GM12873 (cell line): ENCODE measurements around the gene SATB2.

ENCODE experiments used
- TF ChIP-seq, protein P1 (sequence below): IDR thresholded peaks from 2 replicates; pipeline ENCODE4 v1.5.1; 2012; ENCODE audit warnings: low read depth, mild to moderate bottlenecking, moderate library complexity, low read length, control low read depth; ENCODE audit not compliant: insufficient read depth; ENCODE audit errors: missing control alignments

Gene SATB2

DNA sequence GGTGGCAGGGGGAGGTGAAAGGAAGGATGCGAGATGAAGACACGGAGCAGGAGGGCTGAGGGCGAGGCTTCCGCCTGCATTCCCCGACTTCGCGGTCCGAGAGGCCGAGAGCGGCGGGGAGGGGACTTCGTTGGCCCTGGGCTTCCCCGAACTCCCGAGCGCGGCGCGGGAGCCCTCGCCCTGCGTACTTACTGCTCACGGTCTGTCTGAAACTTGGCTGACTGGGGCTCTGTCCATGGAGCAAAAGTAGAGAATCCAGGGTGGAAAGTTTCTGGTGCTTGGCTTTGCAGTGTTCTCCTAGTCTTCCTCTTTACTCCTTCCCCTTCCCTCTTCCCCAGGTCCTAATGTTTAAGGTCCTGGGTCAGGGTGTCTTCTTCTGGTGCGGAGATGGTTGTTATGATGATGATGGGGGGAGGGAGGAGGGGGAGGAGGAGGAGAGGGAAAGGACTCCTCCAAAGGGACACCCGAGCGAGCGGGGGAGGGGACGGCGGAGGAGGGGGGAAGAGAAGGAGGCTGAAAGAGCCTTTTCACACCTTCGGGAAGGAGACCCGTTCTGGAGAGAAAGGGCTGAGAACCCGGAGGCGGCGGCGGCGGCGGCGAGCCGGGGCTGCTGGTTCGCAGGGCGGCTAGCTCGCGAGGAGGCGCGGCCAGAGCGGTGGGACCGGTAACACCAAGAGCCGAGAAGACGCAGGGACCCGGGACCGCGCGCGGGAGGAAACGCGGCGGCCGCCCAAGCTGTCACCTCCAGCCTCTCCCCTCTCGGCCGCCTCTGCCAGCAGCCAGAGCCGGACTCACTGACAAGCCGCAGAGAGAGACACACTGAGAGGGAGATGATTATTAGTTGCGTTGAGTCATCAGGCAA is at the start of gene SATB2:
SATB2 (minus strand) TSS at position 793 of the 862 bp plus-strand sequence. CDS start 1,902 bp downstream, outside the sequence.
- TF ChIP-seq, protein P1, sequence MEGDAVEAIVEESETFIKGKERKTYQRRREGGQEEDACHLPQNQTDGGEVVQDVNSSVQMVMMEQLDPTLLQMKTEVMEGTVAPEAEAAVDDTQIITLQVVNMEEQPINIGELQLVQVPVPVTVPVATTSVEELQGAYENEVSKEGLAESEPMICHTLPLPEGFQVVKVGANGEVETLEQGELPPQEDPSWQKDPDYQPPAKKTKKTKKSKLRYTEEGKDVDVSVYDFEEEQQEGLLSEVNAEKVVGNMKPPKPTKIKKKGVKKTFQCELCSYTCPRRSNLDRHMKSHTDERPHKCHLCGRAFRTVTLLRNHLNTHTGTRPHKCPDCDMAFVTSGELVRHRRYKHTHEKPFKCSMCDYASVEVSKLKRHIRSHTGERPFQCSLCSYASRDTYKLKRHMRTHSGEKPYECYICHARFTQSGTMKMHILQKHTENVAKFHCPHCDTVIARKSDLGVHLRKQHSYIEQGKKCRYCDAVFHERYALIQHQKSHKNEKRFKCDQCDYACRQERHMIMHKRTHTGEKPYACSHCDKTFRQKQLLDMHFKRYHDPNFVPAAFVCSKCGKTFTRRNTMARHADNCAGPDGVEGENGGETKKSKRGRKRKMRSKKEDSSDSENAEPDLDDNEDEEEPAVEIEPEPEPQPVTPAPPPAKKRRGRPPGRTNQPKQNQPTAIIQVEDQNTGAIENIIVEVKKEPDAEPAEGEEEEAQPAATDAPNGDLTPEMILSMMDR: no peak

DNA sequence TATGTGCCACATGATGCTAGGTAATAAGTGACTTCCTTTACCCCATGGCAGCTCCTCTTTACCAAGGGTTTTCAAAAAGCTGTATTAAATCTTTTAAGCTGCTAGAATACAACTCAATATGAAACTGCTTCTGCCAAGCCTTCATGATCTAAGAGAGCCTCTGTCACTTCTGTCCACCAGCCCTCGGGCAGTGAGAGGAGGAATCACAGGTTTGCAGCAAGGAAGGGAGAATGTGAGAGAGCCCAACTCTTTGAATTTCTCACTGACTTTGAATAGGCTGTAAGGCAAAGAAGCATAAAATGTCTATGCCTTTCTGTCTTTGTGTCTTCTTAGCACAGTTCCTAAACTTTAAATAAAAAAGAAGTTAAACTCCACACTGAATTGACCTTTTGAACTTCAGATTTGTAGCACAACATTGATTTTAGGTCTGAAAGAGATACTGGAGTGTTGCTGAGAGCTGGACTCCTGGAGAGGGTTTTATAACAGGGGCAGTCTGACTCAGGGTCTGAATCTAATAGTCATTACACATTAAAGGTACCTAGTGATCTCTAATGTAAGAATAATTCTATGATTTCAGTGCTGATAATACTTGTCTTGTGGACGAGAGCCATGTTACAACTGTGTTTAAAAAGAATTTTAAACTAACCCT is 48.1 kb upstream of the SATB2 start:
- TF ChIP-seq, protein P1: no peak

DNA sequence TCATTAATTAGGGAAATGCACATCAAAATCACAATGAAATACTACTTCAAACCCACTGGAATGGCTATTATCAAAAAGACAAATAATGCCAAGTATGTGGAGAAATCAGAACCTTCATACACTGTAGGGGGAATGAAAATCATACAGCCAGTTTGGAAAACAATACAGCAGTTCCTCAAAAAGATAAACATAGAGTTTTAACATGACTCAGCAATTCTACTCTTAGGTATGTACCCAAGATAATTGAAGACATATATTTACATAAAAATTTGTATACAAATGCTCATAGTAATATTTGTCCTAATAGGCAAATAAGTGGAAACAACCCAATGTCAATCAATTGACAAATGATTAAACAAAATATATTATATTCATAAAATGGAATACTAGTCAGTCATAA is 45.4 kb upstream of the SATB2 start:
- TF ChIP-seq, protein P1: no peak

DNA sequence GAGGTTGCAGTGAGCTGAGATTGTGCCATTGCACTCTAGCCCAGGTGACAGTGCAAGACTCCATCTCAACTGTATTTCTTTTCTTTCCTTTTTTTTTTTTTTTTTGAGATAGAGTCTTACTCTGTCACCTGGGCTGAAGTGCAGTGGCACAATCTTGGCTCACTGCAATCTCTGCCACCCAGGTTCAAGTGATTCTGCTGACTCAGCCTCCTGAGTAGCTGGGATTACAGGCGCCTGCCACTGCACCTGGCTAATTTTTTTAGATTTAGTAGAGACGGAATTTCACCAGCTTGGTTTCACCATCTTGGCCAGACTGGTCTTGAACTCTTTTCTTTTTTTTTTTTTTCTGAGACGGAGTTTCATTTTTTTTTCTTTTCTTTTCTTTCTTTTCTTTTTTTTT is 41.3 kb upstream of the SATB2 start:
- TF ChIP-seq, protein P1: no peak

DNA sequence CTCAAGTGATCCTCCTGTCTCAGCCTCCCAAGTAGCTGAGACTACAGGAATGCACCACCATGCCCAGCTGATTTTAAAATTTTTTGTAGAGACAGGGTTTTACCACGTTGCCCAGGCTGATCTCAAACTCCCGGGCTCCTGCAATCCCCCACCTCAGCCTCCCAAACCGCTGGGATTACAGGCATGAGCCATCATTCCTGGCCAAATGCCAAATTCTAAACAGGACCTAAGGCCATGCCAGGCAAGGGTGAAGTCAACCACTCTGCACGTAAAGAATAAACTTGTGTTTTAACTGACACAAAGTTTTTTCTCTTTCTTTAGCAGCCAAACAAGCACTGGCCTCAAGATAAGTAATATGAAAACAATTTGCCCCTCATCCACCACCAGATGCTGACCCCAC is 37.4 kb upstream of the SATB2 start:
- TF ChIP-seq, protein P1: no peak

DNA sequence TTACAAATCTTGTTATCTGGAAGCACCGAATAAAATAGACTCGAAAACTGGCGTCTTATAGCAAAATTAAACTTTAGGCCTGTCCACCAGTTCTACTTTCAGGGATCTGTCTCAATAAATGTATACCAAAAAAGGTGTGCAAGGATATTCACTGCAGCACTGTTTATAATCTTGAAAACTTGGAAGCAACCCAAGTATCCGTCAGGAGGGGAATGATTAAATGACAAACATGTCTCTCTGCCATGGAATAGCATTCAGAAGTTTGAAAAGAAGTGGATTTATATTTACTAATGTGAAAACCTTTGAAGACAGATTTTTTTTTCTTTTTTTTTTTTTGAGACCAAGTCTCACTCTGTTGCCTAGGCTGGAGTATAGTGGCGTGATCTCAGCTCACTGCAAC is 32.3 kb upstream of the SATB2 start:
- TF ChIP-seq, protein P1: no peak

DNA sequence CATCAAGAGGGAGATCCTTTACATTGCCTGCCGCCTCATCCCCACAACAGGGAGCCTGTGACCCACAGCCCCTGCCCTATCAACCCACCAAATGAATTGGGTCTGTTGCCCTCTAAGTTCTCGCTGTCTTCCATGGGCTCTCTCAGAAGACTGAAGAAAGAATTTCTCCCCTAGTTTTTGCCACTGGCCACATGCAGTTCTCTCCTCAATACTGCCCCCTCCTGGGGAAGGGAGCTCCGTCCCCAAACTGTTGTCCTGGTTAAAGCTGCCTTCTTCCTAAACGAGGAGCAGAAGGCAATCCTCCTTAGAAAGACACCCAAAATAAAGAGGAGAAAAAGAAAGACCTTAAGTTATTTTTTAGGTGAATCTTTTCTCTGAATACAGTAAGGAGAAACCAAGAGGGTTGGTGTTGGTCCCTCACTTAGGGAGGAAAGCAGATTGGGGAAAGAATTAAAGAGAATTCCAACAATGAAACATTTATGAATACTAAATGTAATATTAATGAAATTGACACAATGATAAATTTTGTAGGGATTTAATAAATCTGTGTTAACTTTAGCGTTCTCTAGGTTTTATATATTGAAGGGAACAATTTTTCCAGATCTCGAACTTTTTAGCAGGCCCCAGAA is 31.1 kb upstream of the SATB2 start:
- TF ChIP-seq, protein P1: peak; percentile 86
